ENCODE data around the gene CXCL16.
"Not testable (repeated sequence)": the region's sequence is repeated elsewhere in the genome, so short reads cannot be mapped to it uniquely, and the experiment has no call there.

GRCh38 chr17:4683739-4684138 is 56.0 kb downstream of the CXCL16 start:
- not testable (repeated sequence) for TF ChIP-seq CTCF (IDR thresholded peaks at IDR 0.05 in 4 of 5, conservative IDR thresholded peaks at IDR 0.05 in 1 of 5); POLR2A (IDR thresholded peaks at IDR 0.05)

Data from gastrocnemius medialis (tissue), 4 donors.